HG03196 (cell line): ENCODE results near the gene GPR26.
"Not testable (repeated sequence)": the region's sequence is repeated elsewhere in the genome, so short reads cannot be mapped to it uniquely, and the experiment has no call there.

Experiments used
- ATAC-seq: cut with Tn5 transposase; IDR thresholded peaks from one replicate; pipeline ENCODE4 v1.9.1; 2021; ENCODE audit not compliant: unreplicated experiment

The GPR26 gene

DNA sequence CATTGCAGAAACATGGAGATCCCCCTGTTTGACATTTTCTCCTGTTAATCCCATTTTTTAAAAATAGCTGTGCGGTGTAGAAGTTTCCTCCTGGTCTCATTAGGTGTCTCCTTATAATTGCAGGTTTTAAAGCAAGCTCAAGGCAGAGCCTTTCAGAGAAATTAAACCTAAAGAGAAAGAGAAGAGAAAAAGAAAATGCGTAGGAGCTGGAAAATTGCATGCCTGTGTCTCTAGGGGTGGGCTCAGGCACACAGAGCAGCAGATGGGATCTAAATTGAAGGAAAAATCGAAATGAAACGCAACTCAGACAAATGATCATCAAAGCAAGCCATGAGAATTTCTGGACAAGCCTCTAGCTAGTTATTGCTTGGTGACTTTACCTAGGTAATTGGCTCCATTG lies 40.1 kb downstream of the GPR26 start:
- no peak for ATAC-seq

DNA sequence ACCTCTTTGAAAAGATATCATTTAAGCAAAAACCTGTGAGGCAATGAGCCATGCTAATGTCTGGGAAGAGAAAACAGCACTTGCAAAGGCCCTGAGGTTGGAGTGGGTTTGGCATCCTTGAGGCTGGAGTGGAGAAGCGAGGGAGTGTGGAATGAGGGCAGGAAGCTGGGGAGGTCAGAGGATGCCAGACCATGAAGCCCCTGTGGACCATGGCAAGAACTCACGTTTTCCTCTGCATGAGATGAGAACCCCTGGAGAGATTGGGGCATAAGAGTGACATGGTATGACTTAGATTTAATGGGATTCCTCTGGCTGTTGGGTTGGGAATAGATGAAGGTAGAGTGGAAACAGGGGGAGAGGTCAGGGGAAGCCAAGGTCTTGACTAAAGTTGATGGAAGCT lies 49.4 kb downstream of the GPR26 start:
- ATAC-seq, result no peak

DNA sequence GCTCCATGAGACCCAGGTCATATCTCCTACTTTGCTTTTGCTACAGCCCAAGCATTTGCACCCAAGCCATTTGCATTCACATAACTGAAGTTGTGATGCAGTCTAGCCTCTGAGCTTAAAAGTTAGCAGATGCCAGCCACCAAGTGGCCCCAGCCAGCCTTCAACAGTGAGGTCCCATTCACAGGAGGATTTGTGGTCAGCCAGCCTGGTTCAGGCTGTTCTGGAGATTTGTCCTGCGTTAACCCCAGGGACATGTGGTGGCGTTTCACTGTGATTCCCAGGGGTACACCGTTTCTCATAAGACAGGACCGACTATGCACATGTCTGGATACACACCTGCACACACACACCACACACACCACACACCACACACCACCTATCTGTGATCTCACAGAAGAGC lies 51.2 kb downstream of the GPR26 start:
- no peak for ATAC-seq

DNA sequence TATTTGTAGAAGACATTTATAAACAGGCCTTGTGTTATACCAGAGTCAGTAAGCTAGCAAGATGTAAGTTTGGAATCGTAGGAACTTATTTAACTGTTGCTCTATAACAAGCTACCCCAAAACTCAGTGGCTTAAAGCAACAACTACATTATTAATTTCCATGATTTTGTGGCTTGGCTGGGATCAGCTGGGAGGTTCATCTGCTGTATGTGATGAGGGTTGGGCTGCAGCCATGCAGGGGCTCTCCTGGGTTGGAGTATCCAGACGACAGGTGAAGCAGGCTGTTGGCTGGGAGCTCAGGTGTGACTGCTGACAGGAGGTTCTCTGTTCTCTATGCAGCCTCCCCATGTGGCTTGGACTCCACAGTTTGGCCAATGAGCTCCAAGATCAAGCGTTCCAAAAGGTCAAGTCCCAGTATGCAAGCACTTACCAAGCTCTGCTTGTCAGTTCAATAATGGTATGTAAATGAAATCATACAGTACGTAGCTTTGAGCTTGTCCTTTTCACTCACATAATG lies 52.4 kb downstream of the GPR26 start:
- no peak for ATAC-seq

DNA sequence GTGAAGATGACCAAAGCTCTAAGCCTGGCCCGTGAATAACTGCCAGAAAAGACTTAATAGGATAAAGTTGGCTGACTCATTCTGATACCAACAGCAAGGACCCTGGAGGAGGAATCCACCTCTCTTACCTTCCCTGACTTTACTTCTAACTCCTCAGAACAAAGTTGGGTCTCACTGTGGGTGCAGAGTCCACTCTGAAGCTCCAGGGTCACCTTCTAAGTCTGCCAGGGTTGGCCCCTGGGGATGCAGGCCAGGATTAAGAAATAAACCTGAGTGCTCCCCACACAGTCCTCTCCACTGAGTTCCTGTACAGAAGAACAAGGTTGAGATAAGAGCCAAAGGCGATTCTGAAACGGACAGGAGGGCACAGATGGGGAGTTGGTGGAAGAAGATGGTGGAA lies 54.4 kb downstream of the GPR26 start:
- no peak for ATAC-seq

DNA sequence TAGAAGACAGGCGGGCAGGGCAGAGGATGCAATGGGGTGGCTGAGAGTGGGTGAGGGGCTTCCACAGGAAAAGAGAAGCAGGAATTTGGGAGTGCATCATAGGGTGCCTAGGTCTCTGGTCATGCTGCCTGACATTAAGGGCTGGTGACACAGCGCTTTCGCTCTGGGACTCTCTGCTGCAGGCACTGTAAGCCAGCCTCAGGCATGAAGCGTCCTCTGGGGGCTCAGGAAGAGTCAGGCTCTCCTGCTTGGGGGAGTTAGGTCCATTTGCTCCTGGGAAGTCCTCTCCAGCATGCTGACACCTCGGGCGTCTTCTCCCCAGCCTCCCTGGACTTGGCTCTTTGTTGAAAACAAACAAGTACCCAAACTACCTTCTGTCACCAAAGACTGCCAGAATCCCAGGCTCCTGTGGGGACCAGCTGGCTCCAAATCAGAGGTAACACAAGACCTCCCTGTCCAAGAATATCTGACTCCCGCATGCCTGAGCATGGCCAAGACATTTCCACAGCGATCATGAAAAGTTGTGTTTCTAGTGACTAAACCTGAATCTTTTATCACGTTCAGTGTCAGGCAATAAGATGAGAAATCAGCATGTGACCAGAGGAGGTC lies 55.4 kb downstream of the GPR26 start:
- ATAC-seq, result no peak

DNA sequence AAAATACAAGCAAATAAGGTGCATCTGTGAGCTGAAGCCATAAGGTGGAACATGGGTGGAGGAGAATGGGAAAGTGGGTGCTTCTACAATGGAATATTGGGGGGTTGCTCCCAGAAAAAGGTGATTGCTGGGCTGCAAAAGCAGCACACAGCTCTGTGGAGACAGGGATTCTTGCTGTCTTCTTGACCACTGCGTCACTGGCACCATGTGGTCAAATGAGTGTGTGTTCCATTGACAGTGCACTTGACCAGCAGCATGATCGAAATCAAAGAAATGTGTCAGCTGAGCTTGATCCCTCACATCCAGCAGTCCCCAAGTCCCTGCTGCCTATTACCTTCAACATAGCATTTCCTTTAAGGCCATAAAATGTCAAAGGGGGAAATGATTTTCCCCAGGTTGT lies 56.2 kb downstream of the GPR26 start:
- no peak for ATAC-seq

DNA sequence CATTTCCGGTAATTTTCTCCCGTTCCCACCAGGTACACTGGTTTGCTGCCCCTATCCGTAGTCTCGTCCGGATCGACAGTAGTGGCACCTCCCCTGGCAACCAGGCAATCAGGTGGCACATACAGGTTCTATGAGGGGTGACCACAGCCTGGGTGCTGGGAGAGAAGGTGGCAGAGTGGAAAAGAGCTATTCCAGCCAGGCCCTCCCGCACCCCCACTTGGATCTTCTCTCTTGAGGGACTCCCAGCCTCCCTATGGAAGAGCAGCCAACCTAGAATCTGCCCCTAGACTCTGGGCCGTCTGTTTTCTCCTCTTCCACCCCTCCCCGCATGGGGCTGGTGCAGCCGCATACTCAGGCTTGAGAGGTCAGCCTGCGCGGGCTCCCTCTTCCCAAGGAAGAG lies 58.6 kb downstream of the GPR26 start:
- ATAC-seq, result no peak

DNA sequence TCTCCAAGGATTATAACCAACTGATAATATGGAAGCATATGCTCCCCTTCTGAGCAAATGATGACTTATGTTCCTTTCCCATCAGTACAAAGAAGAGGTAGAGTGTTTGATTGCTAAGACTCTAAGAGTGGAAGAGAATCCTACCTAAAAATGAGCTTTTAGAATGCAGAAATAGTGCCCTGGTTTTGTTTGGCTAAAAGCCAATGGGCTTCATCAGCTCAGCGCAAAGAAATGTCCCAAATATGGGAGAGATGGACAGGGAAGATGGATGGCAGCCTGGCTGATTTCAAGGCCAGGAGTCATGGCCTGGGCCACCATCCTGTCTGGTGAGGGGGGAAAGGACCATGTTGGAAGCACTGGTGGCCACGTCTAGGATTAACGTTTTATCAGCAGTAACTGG lies 60.2 kb downstream of the GPR26 start:
- no peak for ATAC-seq

DNA sequence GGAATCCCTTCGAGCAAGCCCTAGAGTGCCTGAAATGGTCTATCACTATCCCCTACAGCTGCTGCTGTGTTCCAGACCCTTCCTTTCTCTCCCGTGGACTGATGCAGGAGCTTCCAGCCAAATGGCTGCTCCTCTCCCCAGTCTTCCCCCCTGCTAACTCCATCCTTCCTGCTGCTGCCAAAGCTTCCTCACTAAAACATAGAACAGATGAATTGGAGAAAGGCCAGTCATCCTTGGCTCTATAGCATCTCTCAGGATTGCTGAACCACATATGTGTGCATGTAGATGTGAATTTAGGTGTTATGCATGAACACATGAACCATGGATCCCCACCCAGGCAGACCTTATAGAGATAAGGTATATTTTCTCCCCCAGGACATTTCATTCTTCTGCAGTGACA lies 60.7 kb downstream of the GPR26 start:
- ATAC-seq, result no peak

DNA sequence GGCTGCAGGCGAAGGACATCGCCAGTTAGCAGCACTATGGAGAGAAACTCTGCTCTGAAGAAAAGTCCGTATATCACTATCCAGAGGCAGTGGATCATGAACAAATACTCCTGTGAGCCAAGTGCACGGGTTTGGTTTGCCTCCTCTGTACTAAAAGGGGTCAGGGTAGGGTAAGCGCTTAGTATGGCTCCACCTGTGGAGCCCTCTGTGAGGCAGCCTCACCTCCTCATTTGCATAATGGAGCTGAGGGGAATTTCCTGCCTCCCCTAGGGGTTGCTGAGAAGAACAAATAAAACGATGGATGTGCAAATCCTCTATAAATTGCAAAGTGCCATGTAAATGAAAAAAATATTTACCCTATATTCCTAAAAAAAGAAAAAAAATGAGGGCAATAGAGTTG lies 63.4 kb downstream of the GPR26 start:
- no peak for ATAC-seq

DNA sequence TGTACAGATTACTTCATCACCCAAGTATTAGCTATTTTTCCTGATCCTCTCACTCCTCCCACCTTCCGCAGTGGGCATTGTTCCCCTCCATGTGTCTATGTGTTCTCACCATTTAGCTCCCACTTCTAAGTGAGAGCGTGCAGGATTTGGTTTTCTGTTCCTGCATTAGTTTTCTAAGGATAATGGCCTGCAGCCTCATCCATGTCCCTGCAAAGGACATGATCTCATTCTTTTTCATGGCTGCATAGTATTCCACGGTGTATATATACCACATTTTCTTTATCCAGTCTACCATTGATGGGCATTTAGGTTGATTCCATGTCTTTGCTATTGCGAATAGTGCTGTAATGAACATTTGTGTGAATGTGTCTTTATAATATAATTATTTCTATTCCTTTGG lies 70.8 kb downstream of the GPR26 start:
- not testable (repeated sequence) for ATAC-seq

DNA sequence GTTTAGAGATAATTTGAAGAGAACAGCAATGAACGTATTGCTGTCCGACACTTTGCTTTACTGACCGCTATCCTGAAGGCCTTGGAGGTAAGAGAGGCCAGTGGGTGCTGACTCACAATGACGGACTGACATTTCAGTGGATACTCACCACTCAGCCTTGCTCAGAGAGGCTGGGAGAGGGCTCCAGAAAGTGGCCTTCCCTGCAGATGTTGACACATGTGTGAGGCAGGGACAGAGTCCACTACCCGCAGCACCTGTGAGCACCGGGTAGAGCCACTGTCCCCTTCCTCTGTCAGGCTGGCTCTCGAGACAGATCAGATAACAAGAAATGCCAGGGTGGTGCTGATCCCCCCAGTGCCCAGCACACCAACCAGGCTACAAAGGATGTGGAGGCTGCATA lies 75.0 kb downstream of the GPR26 start:
- no peak for ATAC-seq

DNA sequence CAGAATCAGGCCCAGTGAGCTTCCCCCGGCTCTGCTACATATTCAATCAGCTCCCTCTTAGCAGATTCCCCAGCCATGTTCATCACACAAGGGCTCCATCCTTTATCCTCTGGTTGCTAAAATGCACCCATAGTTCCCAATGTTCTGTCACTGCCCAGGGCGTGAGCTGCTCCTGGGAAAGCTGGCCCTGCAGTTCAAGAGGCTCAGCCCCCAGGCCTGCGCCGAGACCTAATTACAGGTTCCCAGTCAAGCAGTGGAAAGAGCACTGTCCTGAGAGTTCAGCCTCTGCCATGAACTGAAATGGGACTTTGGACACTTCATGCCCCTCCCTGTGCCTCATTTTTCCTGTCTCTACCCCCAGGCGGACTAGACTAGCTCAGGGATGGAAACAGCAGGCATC lies 75.6 kb downstream of the GPR26 start:
- no peak for ATAC-seq

DNA sequence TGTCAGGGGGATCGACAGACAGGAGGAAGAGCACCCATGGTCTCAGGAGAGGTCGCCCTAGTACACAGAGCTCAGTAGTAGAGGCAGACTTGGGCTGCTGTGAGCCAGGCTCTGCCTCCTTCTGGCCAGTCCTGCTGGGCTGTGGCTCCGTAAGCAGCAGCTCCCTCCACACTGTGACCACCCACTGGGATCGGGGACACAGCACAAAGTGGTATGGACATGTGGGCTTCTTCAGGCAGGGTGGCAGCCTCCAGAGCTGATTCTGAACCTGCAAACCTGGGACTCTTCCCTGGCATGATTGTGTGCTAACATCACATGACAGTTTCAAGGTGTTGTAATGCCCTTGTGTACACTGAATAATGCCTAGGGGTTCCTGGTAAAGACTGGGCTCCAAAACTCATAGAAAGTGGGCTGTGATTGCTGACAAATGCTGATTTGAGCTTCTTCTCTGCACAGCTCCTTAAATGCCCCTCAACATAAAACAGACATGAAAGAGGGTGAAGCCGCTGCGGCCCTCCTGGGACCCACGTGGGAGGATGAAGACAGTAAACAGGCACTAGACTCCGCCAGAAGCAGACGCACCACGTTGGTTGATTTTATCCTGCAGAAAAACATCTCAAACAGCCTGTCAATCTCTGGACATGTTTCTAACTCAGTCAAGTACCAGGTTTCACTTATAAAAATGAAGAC lies 76.7 kb downstream of the GPR26 start:
- ATAC-seq, result no peak

DNA sequence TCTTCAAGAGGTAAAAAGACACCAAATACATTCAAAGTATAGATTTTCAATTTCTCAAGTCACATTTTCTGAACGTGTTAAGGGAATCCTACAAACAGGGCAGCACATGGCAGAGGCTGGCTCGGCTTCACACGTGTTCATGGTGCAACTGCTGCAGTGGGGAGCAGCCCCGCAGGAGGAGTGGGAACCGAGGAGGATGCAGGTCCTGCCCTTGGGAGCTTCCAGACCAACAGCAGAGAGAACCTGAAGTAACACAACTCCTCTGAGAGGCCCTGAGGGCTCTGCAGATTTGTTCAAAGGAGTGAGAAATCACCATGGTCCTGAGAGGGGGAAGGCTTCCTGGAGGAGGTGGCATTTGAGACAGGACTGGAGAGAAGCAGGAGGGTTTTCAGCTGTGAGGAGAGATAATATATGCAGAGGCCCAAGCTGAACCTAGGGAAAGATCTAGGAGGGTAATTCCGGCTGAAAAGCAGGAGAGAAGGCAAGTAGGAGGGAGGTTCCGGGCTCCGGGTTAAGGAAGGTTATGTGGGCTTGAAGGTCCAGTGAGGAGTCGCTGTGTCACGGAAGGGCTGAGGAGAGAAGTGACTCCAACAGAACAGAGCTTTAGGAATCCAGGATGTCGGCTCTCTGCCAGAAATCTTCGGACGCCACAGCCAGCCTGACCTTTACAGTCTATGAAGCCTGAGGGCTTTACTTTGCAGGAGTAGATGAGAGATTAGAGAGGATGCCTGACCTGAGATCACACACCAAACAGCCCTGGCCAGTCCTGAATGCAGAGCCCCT lies 77.5 kb downstream of the GPR26 start:
- no peak for ATAC-seq

DNA sequence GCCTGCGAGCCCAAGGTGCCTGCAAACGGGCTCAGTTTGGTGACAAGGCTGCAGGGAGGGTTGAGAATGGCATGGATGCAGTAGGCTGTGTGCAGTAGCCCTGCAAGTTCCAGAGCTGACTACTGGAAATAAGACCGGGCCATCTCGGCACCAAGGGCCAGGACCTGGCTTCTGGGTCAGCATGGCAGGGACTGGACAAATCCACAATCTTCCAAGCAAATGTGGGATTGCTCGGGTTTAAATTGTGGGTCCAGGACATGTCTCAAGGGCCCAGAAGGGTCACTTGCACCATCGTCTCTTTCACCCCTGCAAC lies 78.0 kb downstream of the GPR26 start:
- no peak for ATAC-seq
